DND-41 (cell line): ENCODE measurements around the gene KDM1A.

Source experiments
- ATAC-seq: fragments of 200-7000 bp; cut with Tn5 transposase; 3 replicates; pipeline ENCODE4 v1.9.1; 2021; ENCODE audit warnings: low read depth; ENCODE audit not compliant: insufficient read depth
- DNase-seq: peaks from one replicate; pipeline ENCODE4 v3.0.0-alpha.2; 2020
- H2AFZ ChIP-seq: 2 replicates; pipeline ENCODE4 v1.6.0; 2012; ENCODE audit warnings: low read depth, low read length
- H3K27ac ChIP-seq: 2 replicates; pipeline ENCODE4 v1.5.1; 2012; ENCODE audit warnings: low read length, inconsistent platforms
- H3K27me3 ChIP-seq: fragments of 200-600 bp; sonication (generic); 2 replicates; pipeline ENCODE4 v1.6.0; 2012; ENCODE audit warnings: low read length, mild to moderate bottlenecking, inconsistent platforms; ENCODE audit not compliant: insufficient read depth, poor library complexity
- H3K36me3 ChIP-seq: 2 replicates; pipeline ENCODE4 v1.5.1; 2012; ENCODE audit warnings: low read length, inconsistent platforms; ENCODE audit not compliant: insufficient read depth
- H3K4me1 ChIP-seq: 2 replicates; pipeline ENCODE4 v1.5.1; 2012; ENCODE audit warnings: mild to moderate bottlenecking, low read length; ENCODE audit not compliant: insufficient read depth
- H3K4me2 ChIP-seq: 2 replicates; pipeline ENCODE4 v1.6.0; 2012; ENCODE audit warnings: mild to moderate bottlenecking, moderate library complexity, low read length, inconsistent platforms; ENCODE audit not compliant: insufficient read depth
- H3K4me3 ChIP-seq, 2 experiments: fragments of 200-600 bp in 1 of 2; shearing (Covaris generic) in 1 of 2; 2 replicates each; pipeline ENCODE4 v1.5.1; 2012 to 2016; ENCODE audit warnings: inconsistent platforms in 2 of 2, low read length in 2 of 2, mild to moderate bottlenecking in 2 of 2, low read depth in 1 of 2, moderate library complexity in 1 of 2
- H3K79me2 ChIP-seq: 2 replicates; pipeline ENCODE4 v1.6.0; 2012; ENCODE audit warnings: low read length, inconsistent platforms; ENCODE audit not compliant: insufficient read depth
- H3K9ac ChIP-seq: 2 replicates; pipeline ENCODE4 v1.6.0; 2012; ENCODE audit warnings: low read depth, mild to moderate bottlenecking, inconsistent platforms, low read length, moderate library complexity
- H3K9me3 ChIP-seq: 2 replicates; pipeline ENCODE4 v1.5.1; 2012; ENCODE audit warnings: low read length, moderate library complexity, mild to moderate bottlenecking, inconsistent platforms; ENCODE audit not compliant: insufficient read depth, severe bottlenecking
- H4K20me1 ChIP-seq: 2 replicates; pipeline ENCODE4 v1.6.0; 2012; ENCODE audit warnings: low read length; ENCODE audit not compliant: insufficient read depth
- EZH2 ChIP-seq: IDR thresholded peaks from 3 replicates; pipeline ENCODE4 v1.6.1; 2012; ENCODE audit warnings: borderline replicate concordance, low read depth, mild to moderate bottlenecking, moderate library complexity, low read length, inconsistent platforms; ENCODE audit not compliant: severe bottlenecking
- TF ChIP-seq, protein P1 (sequence below): IDR thresholded peaks from 2 replicates; pipeline ENCODE4 v1.5.1; 2012; ENCODE audit warnings: borderline replicate concordance, low read length, moderate library complexity, mild to moderate bottlenecking; ENCODE audit not compliant: poor library complexity, severe bottlenecking; ENCODE audit errors: extremely low read depth

Gene KDM1A

DNA sequence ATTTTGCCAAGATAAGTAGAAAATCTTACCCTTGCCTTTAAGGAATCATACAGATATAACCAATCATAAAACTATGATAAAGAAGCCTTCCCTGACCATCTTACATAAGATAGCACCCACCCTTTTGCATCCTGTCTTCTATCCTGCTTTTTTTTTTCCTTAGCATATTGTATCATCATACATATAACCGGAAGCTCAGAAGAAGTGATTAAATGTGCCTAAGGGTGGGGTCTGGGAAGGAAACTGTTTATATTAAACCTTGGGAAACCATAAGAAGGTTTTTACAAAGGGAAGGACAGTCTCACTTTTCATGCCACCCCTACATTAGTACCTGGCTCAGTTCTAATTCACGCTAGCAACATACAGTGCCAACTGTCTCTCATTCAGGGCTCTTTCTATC is 82.6 kb downstream of the KDM1A start:
- Histone ChIP-seq H3K9me3 (no peaks in the 10 kb centered on the region), H3K27me3 (no peaks in the 10 kb centered on the region), H3K36me3 (peaks cover 5% of the 10 kb centered on the region; the same call in 1 of the 2 replicates), H3K4me2 (no peak overlapping the region), H3K9ac (no peak overlapping the region), H4K20me1 (peaks cover 26% of the 10 kb centered on the region), H3K4me3 (no peak overlapping the region), H3K27ac (no peak overlapping the region), H3K4me1 (peaks cover 3% of the 10 kb centered on the region; the same call in 1 of the 2 replicates), H2AFZ (no peak overlapping the region), H3K79me2 (0 out of 2 replicates have a peak, but pooled peaks cover 13% of the 10 kb centered on the region)
- no peak for ATAC-seq
- no peak for DNase-seq
- TF ChIP-seq, protein P1, sequence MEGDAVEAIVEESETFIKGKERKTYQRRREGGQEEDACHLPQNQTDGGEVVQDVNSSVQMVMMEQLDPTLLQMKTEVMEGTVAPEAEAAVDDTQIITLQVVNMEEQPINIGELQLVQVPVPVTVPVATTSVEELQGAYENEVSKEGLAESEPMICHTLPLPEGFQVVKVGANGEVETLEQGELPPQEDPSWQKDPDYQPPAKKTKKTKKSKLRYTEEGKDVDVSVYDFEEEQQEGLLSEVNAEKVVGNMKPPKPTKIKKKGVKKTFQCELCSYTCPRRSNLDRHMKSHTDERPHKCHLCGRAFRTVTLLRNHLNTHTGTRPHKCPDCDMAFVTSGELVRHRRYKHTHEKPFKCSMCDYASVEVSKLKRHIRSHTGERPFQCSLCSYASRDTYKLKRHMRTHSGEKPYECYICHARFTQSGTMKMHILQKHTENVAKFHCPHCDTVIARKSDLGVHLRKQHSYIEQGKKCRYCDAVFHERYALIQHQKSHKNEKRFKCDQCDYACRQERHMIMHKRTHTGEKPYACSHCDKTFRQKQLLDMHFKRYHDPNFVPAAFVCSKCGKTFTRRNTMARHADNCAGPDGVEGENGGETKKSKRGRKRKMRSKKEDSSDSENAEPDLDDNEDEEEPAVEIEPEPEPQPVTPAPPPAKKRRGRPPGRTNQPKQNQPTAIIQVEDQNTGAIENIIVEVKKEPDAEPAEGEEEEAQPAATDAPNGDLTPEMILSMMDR = no peak

- H3K9ac ChIP-seq = no peak overlapping the region
- no peak overlapping the region for H3K27ac ChIP-seq
- no peak overlapping the region for H2AFZ ChIP-seq
- H3K79me2 ChIP-seq = 0 out of 2 replicates have a peak, but pooled peaks cover 10% of the 10 kb centered on the region
- TF ChIP-seq, protein P1 = no peak
- TF ChIP-seq EZH2 = no peak
- no peaks in the 10 kb centered on the region for H3K9me3 ChIP-seq
- H3K27me3 ChIP-seq = no peaks in the 10 kb centered on the region
- ATAC-seq (no peak), DNase-seq (no peak)
- peaks cover 3% of the 10 kb centered on the region; the same call in 1 of the 2 replicates for H3K4me1 ChIP-seq
- peaks cover 23% of the 10 kb centered on the region for H4K20me1 ChIP-seq
- peaks cover 6% of the 10 kb centered on the region; the same call in 1 of the 2 replicates for H3K36me3 ChIP-seq
- no peak overlapping the region for H3K4me2 ChIP-seq
- no peak overlapping the region for H3K4me3 ChIP-seq
Observed at GRCh38 chr1:23102289-23102688, 83.0 kb downstream of the KDM1A start.

DNA sequence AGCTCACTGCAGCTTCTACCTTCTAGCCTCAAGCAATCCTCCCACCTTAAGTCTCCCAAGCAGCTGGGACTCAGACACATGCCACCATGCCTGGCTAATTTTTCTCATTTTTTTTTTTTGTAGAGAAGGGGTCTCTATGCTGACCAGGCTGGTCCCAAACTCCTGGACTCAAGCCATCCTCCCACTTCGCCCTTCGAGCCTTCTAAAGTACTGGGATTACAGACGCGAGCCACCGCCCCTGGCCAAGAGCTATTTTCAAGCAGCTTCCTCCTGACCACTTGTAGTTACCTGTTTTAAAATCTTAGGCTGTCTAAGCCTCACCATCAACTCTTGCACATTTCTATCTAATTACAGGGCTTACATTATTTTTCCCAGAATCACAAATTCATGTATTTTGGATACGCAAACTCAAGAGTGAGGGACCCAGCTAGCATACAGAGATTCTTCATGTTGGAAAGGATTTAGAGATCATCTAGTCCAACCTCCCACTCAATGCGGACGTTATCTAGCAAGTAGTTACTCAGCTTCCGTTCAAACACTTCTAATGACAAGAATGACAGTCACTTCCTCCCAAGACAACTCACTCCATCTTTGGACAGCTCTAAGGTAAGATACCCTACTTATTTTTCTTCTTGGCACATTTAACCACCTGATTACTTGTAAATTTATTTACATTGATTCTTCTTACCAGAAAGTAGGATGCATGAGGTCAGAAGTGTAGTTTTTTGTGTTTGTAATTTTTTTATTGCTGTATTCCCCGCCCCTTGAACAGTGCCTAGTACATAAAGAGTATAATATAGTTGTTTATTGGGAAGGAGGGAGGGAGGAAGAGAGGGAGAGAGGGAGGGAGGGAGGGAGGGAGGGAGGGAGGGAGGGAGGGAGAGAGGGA is 84.0 kb downstream of the KDM1A start:
- peaks cover 3% of the 10 kb centered on the region; the same call in 1 of the 2 replicates for H3K4me1 ChIP-seq
- peaks cover 14% of the 10 kb centered on the region; the same call in 1 of the 2 replicates for H3K36me3 ChIP-seq
- ATAC-seq (no peak), DNase-seq (no peak)
- H2AFZ ChIP-seq = no peak overlapping the region
- no peak overlapping the region for H3K27ac ChIP-seq
- H4K20me1 ChIP-seq = peaks cover 15% of the 10 kb centered on the region
- no peak overlapping the region for H3K9ac ChIP-seq
- no peak for TF ChIP-seq EZH2
- H3K9me3 ChIP-seq = no peaks in the 10 kb centered on the region
- no peak overlapping the region for H3K4me2 ChIP-seq
- H3K79me2 ChIP-seq = 0 out of 2 replicates have a peak, but pooled peaks cover 3% of the 10 kb centered on the region
- no peaks in the 10 kb centered on the region for H3K27me3 ChIP-seq
- no peak overlapping the region for H3K4me3 ChIP-seq

- TF ChIP-seq EZH2 = no peak
Observed at GRCh38 chr1:23108918-23109533, 89.8 kb downstream of the KDM1A start.

More at GRCh38 chr1:23108918-23109533, 89.8 kb downstream of the KDM1A start:
- no peak overlapping the region for H3K4me2 ChIP-seq
- H4K20me1 ChIP-seq = peaks cover 36% of the 10 kb centered on the region
- H3K36me3 ChIP-seq = peaks cover 23% of the 10 kb centered on the region
- H3K4me1 ChIP-seq = no peaks in the 10 kb centered on the region
- no peaks in the 10 kb centered on the region for H3K27me3 ChIP-seq
- no peak overlapping the region for H2AFZ ChIP-seq
- H3K9ac ChIP-seq = no peak overlapping the region
- no peaks in the 10 kb centered on the region for H3K9me3 ChIP-seq
- DNase-seq (no peak), ATAC-seq (no peak)
- H3K4me3 ChIP-seq = no peak overlapping the region
- H3K27ac ChIP-seq = no peak overlapping the region
- H3K79me2 ChIP-seq = peaks cover 37% of the 10 kb centered on the region
